HEK293 (cell line): ENCODE measurements around the gene LZIC.
A peak's percentile ranks its signal among the peaks of the same experiment; 100 is the strongest.

Source experiments
- CTCF ChIA-PET: fragments of 350-600 bp; formaldehyde crosslinking; extraction: SDS; loops from one replicate; lab custom pipeline; 2021; ENCODE audit warnings: antibody characterized with exemption; lab: Yijun Ruan, JAX
- POLR2A ChIA-PET: fragments of 300-600 bp; formaldehyde crosslinking; extraction: SDS; loops from one replicate; lab custom pipeline; 2020; ENCODE audit warnings: antibody characterized with exemption, inconsistent platforms; lab: Yijun Ruan, JAX
- H3K27ac ChIP-seq: fragments of 200-500 bp; sonication (Bioruptor generic); 2 replicates; pipeline ENCODE4 v1.5.1; 2014; ENCODE audit warnings: low read depth, low read length, control low read depth, inconsistent platforms; ENCODE audit errors: extremely low read depth
- H3K36me3 ChIP-seq, 2 experiments: fragments of 200-500 bp in 1 of 2; sonication (Bioruptor generic) in 1 of 2; 1 replicate in 1 of 2; 2 replicates in 1 of 2; pipeline ENCODE4 v1.5.1; 2014 to 2017; ENCODE audit warnings: inconsistent platforms in 2 of 2, low read length in 2 of 2; ENCODE audit not compliant: control insufficient read depth in 2 of 2, insufficient read depth in 1 of 2
- H3K4me1 ChIP-seq: fragments of 200-500 bp; sonication (Bioruptor generic); 2 replicates; pipeline ENCODE4 v1.5.1; 2014; ENCODE audit warnings: mild to moderate bottlenecking, low read length, inconsistent platforms; ENCODE audit not compliant: control insufficient read depth, insufficient read depth
- H3K4me3 ChIP-seq: 2 replicates; pipeline ENCODE4 v1.5.1; 2011; ENCODE audit warnings: low read depth, mild to moderate bottlenecking, control low read depth, low read length, moderate library complexity
- H3K9me3 ChIP-seq: fragments of 200-500 bp; sonication (Bioruptor generic); 2 replicates; pipeline ENCODE4 v1.5.1; 2014; ENCODE audit warnings: low read depth, low read length, inconsistent platforms; ENCODE audit not compliant: control insufficient read depth, insufficient read depth
- GLIS2 ChIP-seq: fragments of 450-650 bp; formaldehyde crosslinking; IDR thresholded peaks from 2 replicates; pipeline ENCODE4 v1.5.1; 2016; ENCODE audit warnings: missing biosample characterization, missing genetic modification characterization
- KLF10 ChIP-seq: fragments of 450-650 bp; IDR thresholded peaks from 2 replicates; pipeline ENCODE4 v1.5.1; 2018; ENCODE audit warnings: missing biosample characterization, mild to moderate bottlenecking, missing genetic modification characterization
- KLF16 ChIP-seq: fragments of 450-650 bp; formaldehyde crosslinking; IDR thresholded peaks from 2 replicates; pipeline ENCODE4 v1.5.1; 2017; ENCODE audit warnings: missing biosample characterization, missing genetic modification characterization
- KLF8 ChIP-seq: fragments of 450-650 bp; formaldehyde crosslinking; IDR thresholded peaks from 2 replicates; pipeline ENCODE4 v1.5.1; 2016; ENCODE audit warnings: missing biosample characterization, missing genetic modification characterization
- OSR2 ChIP-seq: fragments of 450-650 bp; formaldehyde crosslinking; IDR thresholded peaks from 2 replicates; pipeline ENCODE4 v1.5.1; 2016; ENCODE audit warnings: missing biosample characterization, missing genetic modification characterization
- OVOL3 ChIP-seq: fragments of 450-650 bp; formaldehyde crosslinking; IDR thresholded peaks from 2 replicates; pipeline ENCODE4 v1.5.1; 2016; ENCODE audit warnings: missing biosample characterization, missing genetic modification characterization
- ZBTB17 ChIP-seq: fragments of 450-650 bp; formaldehyde crosslinking; IDR thresholded peaks from 2 replicates; pipeline ENCODE4 v1.5.1; 2016; ENCODE audit warnings: missing biosample characterization, missing genetic modification characterization
- ZBTB48 ChIP-seq: fragments of 450-650 bp; formaldehyde crosslinking; IDR thresholded peaks from 2 replicates; pipeline ENCODE4 v1.5.1; 2016; ENCODE audit warnings: missing biosample characterization, missing genetic modification characterization
- ZBTB7A ChIP-seq: fragments of 450-650 bp; formaldehyde crosslinking; IDR thresholded peaks from 2 replicates; pipeline ENCODE4 v1.5.1; 2016; ENCODE audit warnings: low read depth, missing biosample characterization, missing genetic modification characterization
- ZBTB8A ChIP-seq: fragments of 450-650 bp; formaldehyde crosslinking; IDR thresholded peaks from 2 replicates; pipeline ENCODE4 v1.5.1; 2016; ENCODE audit warnings: missing biosample characterization, missing genetic modification characterization
- ZFP3 ChIP-seq: fragments of 450-650 bp; formaldehyde crosslinking; IDR thresholded peaks from 2 replicates; pipeline ENCODE4 v1.5.1; 2016; ENCODE audit warnings: low read depth, missing biosample characterization, missing genetic modification characterization
- ZNF146 ChIP-seq: fragments of 450-650 bp; formaldehyde crosslinking; IDR thresholded peaks from 2 replicates; pipeline ENCODE4 v1.5.1; 2016; ENCODE audit warnings: missing biosample characterization, missing genetic modification characterization
- ZNF19 ChIP-seq: fragments of 450-650 bp; formaldehyde crosslinking; IDR thresholded peaks from 2 replicates; pipeline ENCODE4; 2016; ENCODE audit warnings: missing biosample characterization, missing genetic modification characterization, low read depth
- ZNF2 ChIP-seq: fragments of 450-650 bp; formaldehyde crosslinking; IDR thresholded peaks from 2 replicates; pipeline ENCODE4 v1.5.1; 2016; ENCODE audit warnings: missing biosample characterization, missing genetic modification characterization
- ZNF324 ChIP-seq: fragments of 450-650 bp; formaldehyde crosslinking; IDR thresholded peaks from 2 replicates; pipeline ENCODE4 v1.5.1; 2016; ENCODE audit warnings: missing biosample characterization, missing genetic modification characterization
- ZNF341 ChIP-seq: fragments of 450-650 bp; formaldehyde crosslinking; IDR thresholded peaks from 2 replicates; pipeline ENCODE4; 2016; ENCODE audit warnings: low read depth, missing biosample characterization, missing genetic modification characterization
- ZNF521 ChIP-seq: fragments of 450-650 bp; formaldehyde crosslinking; IDR thresholded peaks from 2 replicates; pipeline ENCODE4 v1.5.1; 2017; ENCODE audit warnings: missing biosample characterization, mild to moderate bottlenecking, missing genetic modification characterization
- ZNF610 ChIP-seq: fragments of 450-650 bp; formaldehyde crosslinking; IDR thresholded peaks from 2 replicates; pipeline ENCODE4 v1.5.1; 2016; ENCODE audit warnings: missing biosample characterization, missing genetic modification characterization, borderline replicate concordance
- ZNF660 ChIP-seq: fragments of 450-650 bp; IDR thresholded peaks from 2 replicates; pipeline ENCODE4 v1.5.1; 2018; ENCODE audit warnings: missing biosample characterization, mild to moderate bottlenecking, missing genetic modification characterization
- TF ChIP-seq, protein P1 (sequence below): fragments of 450-650 bp; formaldehyde crosslinking; IDR thresholded peaks from 2 replicates; pipeline ENCODE4 v1.5.1; 2017; ENCODE audit warnings: missing biosample characterization, missing genetic modification characterization
- TF ChIP-seq, protein P2 (sequence below): fragments of 450-650 bp; formaldehyde crosslinking; IDR thresholded peaks from 2 replicates; pipeline ENCODE4 v1.5.1; 2016; ENCODE audit warnings: missing biosample characterization, missing genetic modification characterization
- TF ChIP-seq, protein P3 (sequence below): fragments of 450-650 bp; formaldehyde crosslinking; IDR thresholded peaks from 2 replicates; pipeline ENCODE4 v1.5.1; 2016; ENCODE audit warnings: missing biosample characterization, missing genetic modification characterization

The LZIC gene

DNA sequence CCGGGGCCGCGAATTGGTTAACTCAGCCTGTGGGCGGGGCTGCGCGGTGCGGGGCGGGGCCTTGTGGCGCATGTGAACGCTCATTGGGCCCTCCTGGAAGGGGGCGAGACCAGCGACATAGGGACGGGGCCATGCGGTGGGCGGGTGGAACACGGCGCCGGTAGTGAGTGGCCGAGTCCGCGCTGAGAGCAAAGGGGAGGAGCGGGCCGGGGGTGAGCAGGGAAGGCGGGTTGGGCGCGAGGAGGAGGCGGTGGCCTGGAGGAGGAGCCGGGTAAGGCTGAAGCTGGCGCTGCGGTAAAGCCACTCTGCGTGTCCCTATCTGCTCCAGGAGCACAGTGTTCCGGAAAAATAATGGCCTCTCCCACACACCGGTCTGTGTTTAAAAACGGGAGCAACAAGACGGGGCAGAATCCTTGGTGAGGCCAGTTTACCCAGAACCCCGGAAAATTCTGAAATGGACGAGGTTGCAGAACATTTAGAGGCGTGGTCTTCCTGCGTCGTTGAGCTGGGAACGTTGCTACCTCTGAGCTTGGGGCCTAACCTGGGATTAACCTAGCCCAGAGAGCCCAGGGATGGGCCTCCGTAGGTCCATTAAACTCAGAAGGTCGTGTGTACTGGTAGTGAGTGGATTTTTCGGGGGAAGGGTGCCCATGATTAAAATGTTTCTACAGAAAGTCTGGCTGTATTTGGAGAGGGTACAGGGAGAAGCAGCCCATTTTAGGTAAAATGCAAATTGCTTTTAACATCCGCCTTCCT lies 32.6 kb downstream of the LZIC start (continued):
- TF ChIP-seq KLF16 (tag by site-specific recombination) (peak; percentile 25; the same call in 1 of the 2 replicates), ZNF324 (0 out of 2 replicates have a peak, but pooled peaks have one; percentile 16), ZNF610 (tag by site-specific recombination) (0 out of 2 replicates have a peak, but pooled peaks have one; percentile 11), ZNF19 (tag by site-specific recombination) (no peak), ZNF2 (no peak), ZBTB8A (tag by site-specific recombination) (peak; percentile 69), KLF10 (tag by site-specific recombination) (peak; percentile 53; the same call in 1 of the 2 replicates), KLF8 (peak; percentile 80; the same call in 1 of the 2 replicates), ZBTB48 (tag by site-specific recombination) (peak; percentile 38; the same call in 1 of the 2 replicates), ZBTB17 (tag by site-specific recombination) (peak; percentile 49), ZNF341 (tag by site-specific recombination) (0 out of 2 replicates have a peak, but pooled peaks have one; percentile 26), ZNF521 (tag by site-specific recombination) (no peak), ZNF146 (tag by site-specific recombination) (no peak)

DNA sequence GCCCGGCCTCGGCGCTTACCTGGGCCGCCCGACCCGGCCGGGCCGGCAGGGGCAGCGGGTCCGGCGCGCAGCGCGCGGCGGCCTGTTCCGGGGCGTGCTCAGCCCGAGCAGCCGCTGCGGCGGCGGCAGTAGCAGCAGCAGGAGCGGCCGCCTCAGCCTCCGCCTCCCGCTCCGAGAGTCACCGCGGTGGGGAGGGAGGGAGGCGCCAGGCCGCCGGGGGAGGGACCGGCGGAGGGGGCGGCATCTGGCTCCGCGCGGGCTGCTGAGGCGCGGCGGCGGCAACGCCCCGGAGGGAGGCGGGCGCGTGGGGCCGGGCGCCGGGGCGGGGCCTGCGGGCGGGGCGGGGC lies 33.1 kb downstream of the LZIC start, which contains the start of gene CTNNBIP1:
TSS of gene CTNNBIP1 (minus strand) at position 194 of the 347 bp plus-strand sequence. CDS start 38,205 bp downstream, outside the sequence.
- H3K27ac ChIP-seq, result peak within 1 kb of the TSS; percentile 65
- peaks cover 7% of the 10 kb centered on the region; the same call in 1 of the 2 replicates for H3K4me1 ChIP-seq
- ChIA-PET POLR2A (interaction anchor here (1.2 kb wide), 1 partner anchor 123 kb away, joined by 7 read pairs; the partner anchor contains the start of gene UBE4B), CTCF (no interaction called here)
- no peaks in the 10 kb centered on the region for H3K36me3 ChIP-seq
- H3K9me3 ChIP-seq, result no peaks in the 10 kb centered on the region
- no peak for TF ChIP-seq ZBTB7A (tag by site-specific recombination)
- TF ChIP-seq ZNF610 (tag by site-specific recombination), result peak; percentile 65; the same call in 1 of the 2 replicates
- TF ChIP-seq, protein P1, sequence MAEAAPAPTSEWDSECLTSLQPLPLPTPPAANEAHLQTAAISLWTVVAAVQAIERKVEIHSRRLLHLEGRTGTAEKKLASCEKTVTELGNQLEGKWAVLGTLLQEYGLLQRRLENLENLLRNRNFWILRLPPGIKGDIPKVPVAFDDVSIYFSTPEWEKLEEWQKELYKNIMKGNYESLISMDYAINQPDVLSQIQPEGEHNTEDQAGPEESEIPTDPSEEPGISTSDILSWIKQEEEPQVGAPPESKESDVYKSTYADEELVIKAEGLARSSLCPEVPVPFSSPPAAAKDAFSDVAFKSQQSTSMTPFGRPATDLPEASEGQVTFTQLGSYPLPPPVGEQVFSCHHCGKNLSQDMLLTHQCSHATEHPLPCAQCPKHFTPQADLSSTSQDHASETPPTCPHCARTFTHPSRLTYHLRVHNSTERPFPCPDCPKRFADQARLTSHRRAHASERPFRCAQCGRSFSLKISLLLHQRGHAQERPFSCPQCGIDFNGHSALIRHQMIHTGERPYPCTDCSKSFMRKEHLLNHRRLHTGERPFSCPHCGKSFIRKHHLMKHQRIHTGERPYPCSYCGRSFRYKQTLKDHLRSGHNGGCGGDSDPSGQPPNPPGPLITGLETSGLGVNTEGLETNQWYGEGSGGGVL (tag by site-specific recombination), result peak; percentile 54; the same call in 1 of the 2 replicates
- TF ChIP-seq OVOL3 (tag by site-specific recombination), result no peak
- TF ChIP-seq OSR2, result peak; percentile 52; the same call in 1 of the 2 replicates
- TF ChIP-seq, protein P2, sequence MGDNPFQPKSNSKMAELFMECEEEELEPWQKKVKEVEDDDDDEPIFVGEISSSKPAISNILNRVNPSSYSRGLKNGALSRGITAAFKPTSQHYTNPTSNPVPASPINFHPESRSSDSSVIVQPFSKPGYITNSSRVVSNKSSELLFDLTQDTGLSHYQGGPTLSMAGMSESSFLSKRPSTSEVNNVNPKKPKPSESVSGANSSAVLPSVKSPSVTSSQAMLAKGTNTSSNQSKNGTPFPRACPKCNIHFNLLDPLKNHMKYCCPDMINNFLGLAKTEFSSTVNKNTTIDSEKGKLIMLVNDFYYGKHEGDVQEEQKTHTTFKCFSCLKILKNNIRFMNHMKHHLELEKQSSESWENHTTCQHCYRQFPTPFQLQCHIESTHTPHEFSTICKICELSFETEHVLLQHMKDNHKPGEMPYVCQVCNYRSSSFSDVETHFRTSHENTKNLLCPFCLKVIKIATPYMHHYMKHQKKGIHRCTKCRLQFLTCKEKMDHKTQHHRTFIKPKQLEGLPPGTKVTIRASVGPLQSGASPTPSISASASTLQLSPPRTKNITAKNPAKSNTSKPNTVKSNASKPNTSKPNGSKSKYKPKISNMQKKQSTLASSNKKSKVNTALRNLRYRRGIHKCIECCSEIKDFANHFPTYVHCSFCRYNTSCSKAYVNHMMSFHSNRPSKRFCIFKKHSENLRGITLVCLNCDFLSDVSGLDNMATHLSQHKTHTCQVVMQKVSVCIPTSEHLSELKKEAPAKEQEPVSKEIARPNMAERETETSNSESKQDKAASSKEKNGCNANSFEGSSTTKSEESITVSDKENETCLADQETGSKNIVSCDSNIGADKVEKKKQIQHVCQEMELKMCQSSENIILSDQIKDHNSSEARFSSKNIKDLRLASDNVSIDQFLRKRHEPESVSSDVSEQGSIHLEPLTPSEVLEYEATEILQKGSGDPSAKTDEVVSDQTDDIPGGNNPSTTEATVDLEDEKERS (tag by site-specific recombination), result no peak
- TF ChIP-seq ZNF660 (tag by site-specific recombination), result peak; percentile 69; the same call in 1 of the 2 replicates
- TF ChIP-seq GLIS2 (tag by site-specific recombination), result no peak
- TF ChIP-seq ZFP3 (tag by site-specific recombination), result no peak
- TF ChIP-seq, protein P3, sequence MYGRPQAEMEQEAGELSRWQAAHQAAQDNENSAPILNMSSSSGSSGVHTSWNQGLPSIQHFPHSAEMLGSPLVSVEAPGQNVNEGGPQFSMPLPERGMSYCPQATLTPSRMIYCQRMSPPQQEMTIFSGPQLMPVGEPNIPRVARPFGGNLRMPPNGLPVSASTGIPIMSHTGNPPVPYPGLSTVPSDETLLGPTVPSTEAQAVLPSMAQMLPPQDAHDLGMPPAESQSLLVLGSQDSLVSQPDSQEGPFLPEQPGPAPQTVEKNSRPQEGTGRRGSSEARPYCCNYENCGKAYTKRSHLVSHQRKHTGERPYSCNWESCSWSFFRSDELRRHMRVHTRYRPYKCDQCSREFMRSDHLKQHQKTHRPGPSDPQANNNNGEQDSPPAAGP, result no peak
- peak within 1 kb of the TSS; percentile 79 for H3K4me3 ChIP-seq
